HG03175 (cell line): Measurements from ENCODE around the gene FOXN1.
A peak's percentile ranks its signal among the peaks of the same experiment; 100 is the strongest.

Experiments used
- ATAC-seq: cut with Tn5 transposase; IDR thresholded peaks from one replicate; pipeline ENCODE4 v1.9.1; 2021; ENCODE audit warnings: mild to moderate bottlenecking, moderate library complexity; ENCODE audit not compliant: unreplicated experiment

FOXN1 gene

DNA sequence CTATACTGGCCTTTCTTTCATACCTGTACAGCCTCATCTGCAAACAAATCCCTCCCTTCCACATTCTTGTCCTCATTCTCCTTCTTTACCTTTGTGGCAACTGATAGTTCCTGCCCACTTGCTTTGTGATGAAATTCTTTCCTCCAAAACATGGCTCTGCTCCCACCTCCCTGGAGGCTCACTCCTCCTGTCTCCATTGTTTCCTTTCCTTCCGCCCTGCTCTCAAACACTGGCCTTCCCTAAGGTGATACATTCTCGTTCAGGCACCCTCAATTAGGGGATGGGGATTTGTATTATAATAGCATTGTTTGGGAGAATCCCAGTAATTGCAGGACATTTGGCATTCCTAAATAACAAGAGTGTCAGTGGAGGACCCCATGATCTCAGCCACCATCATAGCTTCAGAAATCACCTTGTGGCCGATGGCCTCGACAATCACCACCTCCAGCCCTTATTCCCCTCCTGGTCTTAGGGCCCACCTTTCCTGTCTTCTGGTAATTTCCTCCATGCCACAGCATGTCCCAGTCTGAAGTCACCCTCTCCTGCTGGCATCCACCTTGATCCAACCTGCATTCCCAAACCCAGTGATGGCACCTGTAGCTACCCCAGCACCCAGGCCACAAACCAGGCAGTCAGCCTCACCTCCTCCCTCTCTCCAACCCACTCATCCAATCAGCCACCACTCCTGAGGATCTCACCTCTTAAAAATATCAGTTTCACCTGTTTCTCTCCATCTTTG, 38.4 kb downstream of the FOXN1 start:
- no peak for ATAC-seq

DNA sequence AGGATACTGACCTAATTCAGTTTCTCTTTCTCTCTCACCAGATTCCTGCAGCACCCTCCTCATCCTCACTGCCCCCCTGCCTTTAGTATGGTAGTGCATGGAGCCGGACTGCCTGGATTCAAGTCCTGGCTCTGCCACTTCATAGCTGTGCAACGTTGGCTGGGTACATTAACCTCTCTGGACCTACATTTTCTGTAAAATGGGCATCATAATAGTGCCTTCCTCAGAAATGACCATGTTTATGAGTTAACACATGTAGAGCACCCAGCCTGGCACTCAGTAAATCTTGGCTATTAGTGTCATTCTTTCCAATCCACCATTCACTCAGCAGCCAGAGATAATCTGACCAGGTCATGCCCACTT, 39.0 kb downstream of the FOXN1 start:
- no peak for ATAC-seq

DNA sequence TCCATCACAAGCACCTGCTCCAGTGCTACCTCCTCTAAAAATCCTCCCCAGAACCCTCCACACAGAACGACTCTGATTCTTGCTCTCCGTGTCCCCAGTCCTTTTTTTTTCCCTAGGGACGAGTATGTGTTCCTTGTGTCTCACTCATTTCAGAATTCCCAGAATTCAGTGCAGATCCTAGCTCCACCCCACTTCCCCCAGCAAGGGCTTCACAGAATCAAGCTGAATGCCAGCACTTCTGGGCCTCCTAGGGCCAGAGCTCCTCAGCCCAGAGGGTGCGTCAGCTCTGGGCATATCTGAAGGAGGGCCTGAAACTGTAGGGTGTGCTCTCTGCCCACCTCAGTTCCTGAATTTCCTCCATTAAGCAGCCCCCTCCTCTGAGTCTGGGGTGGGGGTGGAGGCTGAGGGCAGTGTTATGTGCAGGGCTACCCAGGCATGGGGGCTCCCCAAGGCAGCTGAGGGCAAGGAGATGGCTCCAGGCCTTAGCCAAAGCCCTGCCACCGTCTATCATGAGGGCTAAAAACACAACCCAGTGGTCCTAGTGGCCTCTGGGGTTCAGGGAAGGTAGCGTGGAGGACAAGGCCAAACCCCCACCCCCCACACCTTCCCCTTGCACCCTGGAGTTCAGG, 39.8 kb downstream of the FOXN1 start:
- ATAC-seq, result no peak

DNA sequence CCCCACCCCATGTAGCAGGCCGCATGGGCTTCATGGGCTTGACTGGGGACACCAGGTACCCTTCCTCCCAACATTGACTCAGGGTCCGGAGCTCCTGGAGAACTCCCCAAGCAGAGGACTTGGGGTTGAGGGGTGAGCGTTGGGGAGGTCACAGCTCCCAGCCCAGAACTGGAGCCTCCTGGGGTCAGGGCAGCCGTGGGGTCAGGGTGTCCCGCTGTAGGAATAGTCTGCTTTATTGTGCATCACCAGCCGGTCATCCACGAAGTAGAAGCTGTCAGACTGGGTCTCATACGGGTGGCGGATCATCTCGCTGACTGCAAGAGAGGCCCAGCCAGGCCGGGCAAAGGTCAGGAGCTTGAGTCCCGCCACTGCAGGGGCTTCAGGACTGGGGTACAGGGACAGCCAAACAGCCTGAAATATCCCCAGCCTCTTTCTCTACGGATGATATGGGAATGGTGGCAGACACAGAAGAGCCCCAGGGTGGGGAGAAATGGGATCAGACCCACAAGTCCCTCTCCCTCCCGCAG, 41.0 kb downstream of the FOXN1 start:
- no peak for ATAC-seq

DNA sequence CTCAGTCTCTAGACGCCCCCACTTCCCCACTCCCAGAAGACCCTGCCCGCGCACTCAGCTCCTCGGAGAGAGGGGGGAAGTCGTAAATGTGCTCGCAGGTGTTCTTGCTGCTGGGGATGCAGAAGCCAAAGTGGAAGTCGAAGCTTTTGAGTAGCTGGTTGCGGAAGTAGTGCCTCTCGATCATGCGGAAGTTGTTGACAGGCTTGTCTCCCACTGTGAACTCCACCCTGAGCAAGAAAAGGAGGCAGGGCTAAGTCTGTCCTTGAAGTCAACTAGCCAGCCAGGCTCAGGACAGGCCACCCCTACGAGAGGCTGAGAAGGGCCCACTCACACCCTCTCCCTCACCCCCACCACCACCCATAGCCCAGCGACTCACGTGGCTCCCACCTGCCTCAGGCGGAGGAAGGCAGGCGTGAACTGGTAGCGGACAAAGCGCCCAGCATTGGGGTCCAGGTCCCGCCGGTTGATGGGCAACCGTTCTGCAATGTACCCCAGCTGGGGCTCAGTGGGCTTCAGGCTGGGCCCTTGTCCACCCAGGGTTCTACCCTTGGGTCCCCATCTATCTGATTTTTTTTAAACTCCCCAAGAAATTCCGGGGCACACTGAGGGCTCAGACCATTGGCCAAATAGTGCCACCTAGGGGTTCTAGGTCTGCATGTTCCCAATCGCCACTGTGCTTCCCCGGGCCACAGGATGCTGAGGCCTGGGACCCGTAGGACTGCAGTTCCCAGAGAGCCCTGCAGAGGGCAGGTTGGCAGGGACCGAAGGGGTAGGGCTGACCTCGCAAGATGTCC, 41.7 kb downstream of the FOXN1 start:
- ATAC-seq, result peak; percentile 51

DNA sequence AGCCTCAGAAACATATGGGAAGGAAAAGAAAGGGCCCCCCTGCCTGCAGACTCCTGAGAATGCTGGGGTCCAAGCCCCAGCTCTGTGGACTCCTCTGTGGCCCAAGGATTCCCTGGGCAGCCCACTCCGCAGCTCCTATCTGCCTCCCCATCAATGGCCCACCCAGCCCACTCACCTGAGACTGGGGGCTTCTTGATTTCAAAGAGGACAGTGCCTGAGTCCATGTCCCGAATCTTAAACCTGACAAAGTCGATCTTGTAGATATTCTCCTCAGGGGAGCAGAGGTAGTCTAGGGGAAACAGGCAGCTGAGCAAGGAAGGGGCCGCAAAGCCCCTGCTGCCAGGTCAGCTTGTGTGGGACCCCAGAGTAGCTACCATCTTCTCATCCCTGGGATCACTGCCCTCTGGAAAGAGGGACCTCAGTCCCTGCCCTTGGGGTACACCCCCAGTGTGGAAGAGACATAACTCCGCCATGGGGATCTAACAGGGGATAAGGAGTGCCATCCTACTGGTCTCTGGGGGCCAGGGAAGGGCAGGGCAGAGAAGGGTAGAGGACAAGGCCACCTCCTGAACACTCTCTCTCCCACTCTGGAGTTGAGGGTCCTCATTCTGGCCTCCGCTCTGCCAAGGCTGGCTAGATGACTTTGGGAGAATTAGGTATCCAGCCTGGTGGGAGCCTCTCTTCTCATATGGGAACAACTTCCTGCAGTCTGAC, 42.4 kb downstream of the FOXN1 start:
- no peak for ATAC-seq

DNA sequence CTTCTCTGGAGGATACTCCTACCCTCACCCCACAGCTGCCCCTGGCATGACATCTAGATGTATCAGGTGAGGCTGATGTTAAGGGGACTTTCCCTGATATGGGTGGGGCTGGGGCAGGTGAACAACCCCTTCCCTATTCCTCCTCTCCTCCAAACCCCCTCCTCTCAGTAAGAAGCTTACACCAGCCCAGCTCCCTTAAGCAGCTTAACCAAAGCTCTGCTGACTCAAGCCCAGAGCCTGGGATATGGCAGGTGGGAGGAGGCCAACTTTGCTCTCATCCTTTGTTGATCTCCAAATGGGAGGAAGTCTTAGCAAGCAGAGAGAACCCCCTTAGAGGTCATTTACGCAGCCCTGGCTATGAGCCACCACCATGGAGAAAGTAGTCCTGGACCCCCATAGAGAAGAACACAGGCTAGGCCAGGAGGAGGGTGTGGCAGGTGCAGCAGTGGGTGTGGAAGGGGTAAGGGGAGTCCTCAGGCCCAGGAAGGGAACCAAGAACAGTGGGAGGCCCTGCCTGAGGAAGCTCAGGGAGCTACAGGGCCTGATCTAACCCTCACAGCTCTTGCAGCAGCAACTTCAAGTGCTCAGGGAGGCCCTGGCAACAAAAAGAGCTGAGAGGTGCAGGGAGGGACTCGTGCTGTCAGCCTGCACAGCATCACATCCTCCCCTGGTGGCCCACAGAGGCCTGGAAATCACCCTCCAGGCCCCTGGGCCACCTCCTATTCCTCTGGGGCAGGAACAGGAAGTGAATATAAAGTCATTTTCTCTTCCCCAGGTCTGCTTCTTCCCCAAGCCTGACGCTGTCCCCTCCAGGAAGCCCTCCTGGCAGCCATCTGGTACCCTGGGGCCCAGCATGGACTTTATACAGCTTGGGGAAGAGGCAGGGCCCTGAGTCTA, 43.3 kb downstream of the FOXN1 start:
- ATAC-seq, result no peak

DNA sequence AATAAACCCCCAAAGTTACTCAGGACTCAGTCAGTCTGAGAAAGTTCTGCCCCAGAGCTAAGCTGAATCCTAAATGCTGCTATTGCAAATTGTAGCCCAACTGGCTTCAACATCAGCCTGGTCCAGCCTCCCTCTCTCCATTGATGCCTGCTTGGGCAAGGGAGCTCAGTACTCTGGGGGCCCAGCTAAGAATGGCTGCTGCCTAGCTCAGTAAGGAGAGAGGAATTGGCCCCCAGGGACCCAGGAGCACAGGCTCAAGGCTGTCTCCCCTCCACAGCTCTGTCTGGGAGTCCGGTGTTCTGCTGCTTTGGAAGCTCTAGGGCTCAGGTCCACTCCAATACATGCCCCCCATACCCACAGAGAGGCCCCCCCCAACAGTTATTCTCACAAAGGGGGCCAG, 44.7 kb downstream of the FOXN1 start:
- ATAC-seq, result no peak

DNA sequence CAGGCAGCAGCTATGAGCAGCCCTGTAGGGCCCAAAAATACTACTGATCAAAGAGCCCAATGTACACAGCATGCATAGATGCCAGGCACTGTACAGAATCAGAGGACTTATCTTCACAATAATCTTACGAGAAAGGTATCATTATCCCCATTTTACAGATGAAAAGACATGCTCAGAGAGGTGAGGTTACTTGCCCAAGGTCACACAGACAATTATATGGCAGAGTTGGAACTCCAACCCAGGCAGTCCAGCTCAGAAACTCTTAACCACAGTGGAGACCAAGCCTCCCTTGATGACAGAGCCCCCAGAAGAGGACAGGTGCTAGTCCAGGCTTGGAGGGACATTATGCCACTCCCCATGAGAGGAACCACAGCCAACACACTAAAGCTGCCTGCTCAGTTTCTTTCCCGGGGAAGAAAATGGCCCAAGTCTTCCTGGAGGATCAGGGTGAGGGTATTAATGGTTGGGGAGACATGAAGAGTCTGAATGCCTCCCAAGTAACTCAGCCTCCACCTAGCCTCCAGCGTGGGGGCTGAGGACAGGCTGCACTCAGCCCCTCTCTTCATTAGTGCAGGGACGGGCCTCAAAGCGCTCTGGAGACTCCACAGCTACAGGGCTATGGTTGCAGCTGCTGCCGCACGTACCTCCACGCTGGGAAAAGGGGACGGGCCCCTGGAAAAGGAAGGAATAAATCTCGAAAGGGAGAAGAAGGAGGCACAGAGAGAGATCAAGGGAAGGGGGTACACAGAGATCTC, 45.5 kb downstream of the FOXN1 start:
- no peak for ATAC-seq

DNA sequence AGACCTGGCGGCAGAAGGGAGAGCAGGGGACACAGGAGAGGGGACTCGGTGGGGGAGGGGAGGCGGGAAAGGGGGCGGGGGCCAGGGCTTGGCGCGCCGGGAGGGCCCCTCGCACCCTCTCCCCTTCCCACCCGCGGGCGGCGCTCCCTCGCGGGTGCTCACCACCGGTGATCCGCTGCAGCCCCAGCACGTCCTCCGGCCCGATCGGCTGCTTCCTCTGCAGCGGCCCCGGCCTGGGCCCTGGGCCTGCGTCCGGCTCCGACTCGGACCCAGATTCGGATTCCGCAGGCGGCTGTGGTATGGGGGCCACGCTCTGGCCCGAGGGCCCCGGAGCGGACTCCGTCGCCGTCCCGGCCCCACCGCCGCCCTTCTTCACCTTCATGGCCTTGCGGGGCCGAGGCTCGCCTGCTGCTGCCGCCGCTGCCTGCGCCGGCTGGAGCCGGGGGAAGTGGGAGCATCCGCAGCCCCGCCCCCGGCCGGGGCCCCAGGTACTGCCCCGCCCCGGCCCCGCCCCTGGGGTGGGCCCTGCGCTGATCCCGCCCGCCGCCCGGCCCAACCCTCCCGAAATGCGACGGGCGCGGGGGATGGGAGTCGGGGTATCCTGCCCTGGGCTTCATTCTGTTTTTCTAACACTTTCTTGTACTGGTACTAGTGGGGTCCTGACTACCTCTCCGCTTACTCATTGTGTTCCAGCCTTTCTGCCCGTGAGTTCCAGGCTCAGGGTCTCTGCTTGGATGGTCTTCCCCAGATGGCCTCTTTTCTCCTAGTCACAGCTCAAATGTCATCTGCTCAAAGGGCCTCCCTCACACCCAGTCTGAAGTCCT, 46.2 kb downstream of the FOXN1 start, which contains the start of gene UNC119:
TSS of gene UNC119 (minus strand) at position 449 of the 824 bp plus-strand sequence. CDS start at position 382, 67 bp downstream.
- ATAC-seq, result peak; percentile 55

DNA sequence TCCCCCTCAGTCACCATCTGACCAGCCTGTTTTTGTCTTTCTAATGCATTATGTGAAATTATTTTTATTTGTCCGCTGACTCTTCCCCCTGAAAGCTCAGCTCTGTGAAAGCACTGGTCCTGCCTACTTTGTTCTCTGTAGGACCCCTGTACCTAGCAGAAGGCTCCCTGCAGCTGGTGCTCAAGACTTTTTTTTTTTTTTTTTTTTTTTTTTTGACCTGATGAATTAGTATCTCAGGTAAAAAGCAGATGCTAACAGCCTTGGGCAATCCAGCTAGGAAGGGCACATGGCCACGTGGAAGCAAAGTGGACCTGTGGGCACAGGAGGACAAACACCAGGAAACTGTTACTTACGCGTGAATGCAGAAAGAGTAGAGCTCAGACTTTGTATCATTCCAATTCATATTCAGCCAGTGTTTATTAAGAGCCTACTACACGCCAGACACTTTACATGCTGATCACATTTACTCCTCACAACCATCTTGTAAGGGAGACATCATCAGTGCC, 46.9 kb downstream of the FOXN1 start:
- ATAC-seq, result no peak

DNA sequence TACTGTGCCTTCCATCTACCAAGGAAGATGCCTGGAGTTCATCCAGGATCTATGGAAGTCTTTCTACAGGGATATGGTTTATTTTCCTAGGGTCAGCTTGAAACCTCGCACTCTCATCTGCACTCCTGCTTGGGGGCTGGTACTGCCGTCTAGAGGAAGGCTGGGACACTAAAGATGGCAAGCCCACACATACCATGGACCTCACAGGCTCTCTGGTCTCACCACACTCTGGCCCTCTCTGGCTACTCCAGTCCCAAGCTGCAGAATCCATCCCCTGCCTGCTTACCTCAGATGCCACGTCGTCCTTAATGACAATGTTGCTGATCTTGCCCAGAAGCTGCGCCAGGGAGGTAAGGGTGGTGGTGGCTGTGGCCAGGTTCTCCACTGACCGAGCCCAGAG, 48.4 kb downstream of the FOXN1 start:
- no peak for ATAC-seq

DNA sequence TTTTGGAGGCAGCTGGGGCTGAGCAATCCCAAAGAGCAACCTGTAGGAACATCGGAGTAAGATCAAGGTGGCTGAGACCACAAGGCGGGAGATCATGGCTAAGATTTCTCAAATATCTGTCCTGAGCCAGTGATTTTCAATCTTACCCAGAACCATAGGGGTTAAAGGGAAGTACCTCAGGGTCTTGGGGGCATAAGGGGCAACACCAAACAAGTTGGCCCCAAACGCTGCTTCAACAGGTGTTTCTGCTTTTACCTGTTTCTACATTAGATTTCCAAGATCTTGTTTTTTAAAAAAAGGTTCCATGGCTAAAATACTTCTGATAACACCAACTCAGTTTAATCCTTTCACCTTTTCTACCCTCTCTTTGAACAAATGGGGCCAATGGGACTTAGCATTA, 48.9 kb downstream of the FOXN1 start:
- no peak for ATAC-seq

DNA sequence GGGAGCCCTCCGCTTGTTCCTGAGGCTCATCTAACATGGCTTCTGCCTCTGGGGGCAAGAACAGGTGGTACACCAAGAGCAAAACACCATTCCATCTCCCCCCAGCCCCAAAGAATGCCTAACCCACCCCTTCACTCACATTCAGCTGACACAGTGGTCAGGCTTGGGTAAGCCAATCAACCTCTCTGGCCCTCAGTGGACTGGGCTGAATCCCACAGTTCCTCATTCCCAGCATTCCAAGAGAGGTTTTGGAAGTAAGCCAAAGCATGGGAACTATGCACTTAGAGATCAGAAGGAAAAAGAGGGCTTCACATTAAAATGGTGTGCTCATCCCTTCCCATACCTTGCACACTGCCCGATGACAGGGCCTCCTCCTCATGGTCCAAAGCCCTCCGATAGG, 57.3 kb downstream of the FOXN1 start:
- ATAC-seq, result no peak

DNA sequence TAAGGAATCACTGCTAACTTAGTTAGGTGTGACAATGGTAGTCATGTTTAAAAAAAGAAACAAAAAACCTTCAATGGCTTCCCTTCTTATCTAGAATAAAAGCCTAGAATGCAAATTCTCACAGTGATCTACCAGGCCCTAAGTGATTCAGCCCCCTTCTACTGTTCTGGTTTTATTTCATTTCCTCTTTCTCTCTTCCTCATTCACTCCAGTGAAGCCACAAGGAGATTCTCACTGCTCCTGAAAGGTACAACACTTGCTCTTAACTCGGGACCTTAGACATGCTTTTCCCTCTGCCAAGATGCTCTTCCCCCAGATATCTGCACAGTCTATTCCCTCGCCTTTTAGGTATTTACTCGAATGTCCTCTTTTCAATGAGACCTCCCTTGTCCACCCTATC, 61.5 kb downstream of the FOXN1 start:
- ATAC-seq, result no peak

DNA sequence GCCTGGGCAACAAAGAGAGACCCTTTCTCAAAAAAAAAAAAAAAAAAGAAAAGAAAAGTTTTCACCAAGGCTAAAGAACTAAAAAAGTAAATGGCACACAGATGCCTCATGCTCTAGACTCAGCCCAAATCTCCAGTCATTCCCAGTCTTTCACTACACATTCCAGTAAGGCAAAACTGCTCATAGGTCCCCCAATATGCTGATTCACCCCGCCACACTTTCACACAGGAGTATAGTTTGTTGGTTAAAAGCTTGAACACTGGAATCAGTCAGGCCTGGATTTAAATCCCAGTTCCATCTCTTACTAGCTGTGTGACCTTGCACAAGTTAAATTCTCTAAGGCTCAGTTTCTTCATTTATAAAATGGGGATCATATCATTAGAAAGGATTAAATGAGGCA, 63.3 kb downstream of the FOXN1 start:
- no peak for ATAC-seq

DNA sequence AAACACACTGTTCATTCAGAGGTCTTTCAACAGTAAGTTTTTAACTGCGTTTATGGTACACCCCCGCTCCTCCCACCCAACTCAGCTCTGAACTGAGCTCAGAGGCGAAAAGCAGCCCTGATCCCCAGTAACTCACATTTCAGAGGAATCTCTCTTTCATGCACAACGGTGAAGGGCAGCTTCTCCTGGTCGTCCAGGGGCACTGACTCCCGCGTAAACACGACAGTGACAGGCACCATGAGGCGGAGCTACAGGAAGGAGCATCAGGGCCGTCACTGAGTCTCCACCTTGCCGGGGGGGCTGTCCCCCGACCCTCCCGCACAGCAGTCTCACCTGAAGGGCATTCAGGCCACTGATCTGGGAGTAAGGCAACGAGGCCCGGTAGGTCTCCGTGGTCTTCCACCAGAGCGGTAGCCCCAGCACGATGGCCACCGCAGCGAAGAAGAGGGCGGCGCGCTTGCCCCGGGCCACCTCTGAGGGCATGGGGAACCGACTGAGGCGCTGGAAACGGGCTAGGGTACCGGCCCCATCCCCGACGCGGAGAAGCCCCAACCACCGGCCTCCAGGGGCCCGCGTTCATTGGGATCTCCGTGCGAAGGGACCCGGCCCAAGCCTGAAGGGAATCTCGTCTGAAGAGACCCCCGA, 64.7 kb downstream of the FOXN1 start:
- ATAC-seq, result peak; percentile 32
